ENCODE data around the gene NKAIN4.

DNA sequence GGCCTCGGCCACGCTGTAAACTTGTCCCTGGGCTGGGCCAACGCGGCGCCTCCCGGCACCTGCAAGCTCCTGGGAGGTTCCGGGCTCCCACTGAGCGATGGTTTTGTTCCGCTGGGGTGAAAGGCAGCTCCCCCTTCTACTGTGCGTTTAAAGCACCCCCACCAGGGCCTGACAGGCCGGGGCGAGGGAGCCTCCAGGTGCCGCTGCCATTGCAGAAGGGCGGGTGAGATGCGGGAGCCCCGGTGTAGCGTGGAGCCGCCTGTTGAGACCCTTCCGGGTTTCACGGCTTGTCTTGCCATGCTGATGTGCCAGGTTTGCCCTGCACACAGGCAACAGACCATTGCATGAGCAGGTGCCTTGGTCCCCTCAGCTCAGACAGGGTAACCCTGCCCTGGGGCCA, 41.6 kb upstream of the NKAIN4 start:
- TF ChIP-seq, protein P1, sequence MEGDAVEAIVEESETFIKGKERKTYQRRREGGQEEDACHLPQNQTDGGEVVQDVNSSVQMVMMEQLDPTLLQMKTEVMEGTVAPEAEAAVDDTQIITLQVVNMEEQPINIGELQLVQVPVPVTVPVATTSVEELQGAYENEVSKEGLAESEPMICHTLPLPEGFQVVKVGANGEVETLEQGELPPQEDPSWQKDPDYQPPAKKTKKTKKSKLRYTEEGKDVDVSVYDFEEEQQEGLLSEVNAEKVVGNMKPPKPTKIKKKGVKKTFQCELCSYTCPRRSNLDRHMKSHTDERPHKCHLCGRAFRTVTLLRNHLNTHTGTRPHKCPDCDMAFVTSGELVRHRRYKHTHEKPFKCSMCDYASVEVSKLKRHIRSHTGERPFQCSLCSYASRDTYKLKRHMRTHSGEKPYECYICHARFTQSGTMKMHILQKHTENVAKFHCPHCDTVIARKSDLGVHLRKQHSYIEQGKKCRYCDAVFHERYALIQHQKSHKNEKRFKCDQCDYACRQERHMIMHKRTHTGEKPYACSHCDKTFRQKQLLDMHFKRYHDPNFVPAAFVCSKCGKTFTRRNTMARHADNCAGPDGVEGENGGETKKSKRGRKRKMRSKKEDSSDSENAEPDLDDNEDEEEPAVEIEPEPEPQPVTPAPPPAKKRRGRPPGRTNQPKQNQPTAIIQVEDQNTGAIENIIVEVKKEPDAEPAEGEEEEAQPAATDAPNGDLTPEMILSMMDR (IDR thresholded peaks at IDR 0.05): no peak
- TF ChIP-seq POLR2A (IDR thresholded peaks at IDR 0.05): no peak

All from adrenal gland (tissue), 5 donors.